ENCODE measurements around the gene NFRKB.
A peak's percentile ranks its signal among the peaks of the same experiment; 100 is the strongest.

DNA sequence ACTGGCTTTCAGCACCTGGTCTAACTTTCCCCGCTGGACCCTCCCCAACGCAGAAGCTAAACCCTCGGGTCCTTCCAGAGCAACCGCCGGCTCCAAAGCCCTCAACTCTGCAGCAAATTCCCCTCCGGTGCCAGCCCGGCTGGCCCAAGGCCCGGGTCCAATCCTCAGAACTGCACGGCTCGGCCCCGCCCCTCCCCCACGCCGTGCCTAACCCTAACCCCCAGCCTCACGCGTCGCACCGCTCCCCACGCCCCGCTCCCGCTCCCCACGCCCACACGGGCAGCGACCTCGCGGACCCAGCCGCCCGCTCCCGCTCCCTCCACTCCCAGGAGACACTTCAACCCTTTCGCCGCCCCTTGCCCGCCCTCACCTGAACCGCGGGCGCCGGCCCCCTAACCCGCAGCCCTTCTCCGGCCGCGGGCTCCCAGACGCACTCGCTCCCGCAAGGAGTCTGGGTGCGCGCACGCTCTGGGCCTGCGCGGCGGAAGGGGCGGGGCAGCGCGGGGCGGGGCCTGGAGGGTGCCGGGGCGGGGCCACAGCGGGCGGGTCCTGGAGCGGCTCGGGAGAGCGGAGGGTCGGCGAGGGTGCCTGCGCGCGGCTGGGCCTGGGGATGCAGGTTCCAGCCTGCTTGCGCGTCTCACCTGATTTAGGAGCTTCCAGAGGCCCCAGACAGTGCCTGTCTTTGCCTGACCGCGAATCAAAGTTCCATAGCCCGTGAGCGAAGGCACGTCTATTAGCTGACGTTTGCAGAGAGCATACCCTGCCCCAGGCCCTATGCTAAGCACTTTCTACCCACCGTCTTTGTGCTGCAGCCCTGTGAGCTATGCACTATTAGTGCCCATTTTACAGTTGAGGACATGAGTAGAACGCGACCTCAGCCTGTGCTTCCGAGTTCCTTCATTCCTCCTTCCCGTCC lies at the start of gene NFRKB:
- TF ChIP-seq, protein P1, sequence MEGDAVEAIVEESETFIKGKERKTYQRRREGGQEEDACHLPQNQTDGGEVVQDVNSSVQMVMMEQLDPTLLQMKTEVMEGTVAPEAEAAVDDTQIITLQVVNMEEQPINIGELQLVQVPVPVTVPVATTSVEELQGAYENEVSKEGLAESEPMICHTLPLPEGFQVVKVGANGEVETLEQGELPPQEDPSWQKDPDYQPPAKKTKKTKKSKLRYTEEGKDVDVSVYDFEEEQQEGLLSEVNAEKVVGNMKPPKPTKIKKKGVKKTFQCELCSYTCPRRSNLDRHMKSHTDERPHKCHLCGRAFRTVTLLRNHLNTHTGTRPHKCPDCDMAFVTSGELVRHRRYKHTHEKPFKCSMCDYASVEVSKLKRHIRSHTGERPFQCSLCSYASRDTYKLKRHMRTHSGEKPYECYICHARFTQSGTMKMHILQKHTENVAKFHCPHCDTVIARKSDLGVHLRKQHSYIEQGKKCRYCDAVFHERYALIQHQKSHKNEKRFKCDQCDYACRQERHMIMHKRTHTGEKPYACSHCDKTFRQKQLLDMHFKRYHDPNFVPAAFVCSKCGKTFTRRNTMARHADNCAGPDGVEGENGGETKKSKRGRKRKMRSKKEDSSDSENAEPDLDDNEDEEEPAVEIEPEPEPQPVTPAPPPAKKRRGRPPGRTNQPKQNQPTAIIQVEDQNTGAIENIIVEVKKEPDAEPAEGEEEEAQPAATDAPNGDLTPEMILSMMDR (IDR thresholded peaks at IDR 0.05), result no peak
- peak; percentile 63 to 83 (median 78) for TF ChIP-seq POLR2AphosphoS5 (IDR thresholded peaks at IDR 0.05)

Measured in transverse colon (tissue), 4 donors.